Gastrocnemius medialis (tissue), 4 donors: Measurements from ENCODE around the gene ZNF516. TPM values are rescaled to one million over a fixed set of nuclear protein-coding genes. Genes with fewer than 3 reads are reported as not detected.
A peak's percentile ranks its signal among the peaks of the same experiment; 100 is the strongest.

Experiments
- ATAC-seq, 2 donors: fragments of 150-250 bp; one replicate each; pipeline ENCODE4 v1.9.1; 2016
- DNase-seq, 2 donors: peaks; one replicate each; pipeline ENCODE4 v3.0.0-alpha.2; 2019
- H3K27ac ChIP-seq, 4 donors: fragments of 200-600 bp; sonication (generic); 1 replicate in 1 of 4; 2 replicates in 3 of 4; pipeline ENCODE4 v1.5.1; 2016 to 2018; ENCODE audit warnings: mild to moderate bottlenecking in 2 of 4, moderate library complexity in 1 of 4
- H3K27me3 ChIP-seq, 3 donors: fragments of 200-600 bp; sonication (generic) in 2 of 3; 1 replicate in 1 of 3; 2 replicates in 2 of 3; pipeline versions ENCODE4 v1.5.1 to v1.6.0; 2016 to 2019; ENCODE audit warnings: mild to moderate bottlenecking in 1 of 3, moderate library complexity in 1 of 3
- H3K36me3 ChIP-seq, 2 donors: fragments of 200-600 bp; sonication (generic) in 1 of 2; one replicate each; pipeline ENCODE4 v1.5.1; 2017 to 2018
- H3K4me1 ChIP-seq, 2 donors: fragments of 200-600 bp; sonication (generic) in 1 of 2; one replicate each; pipeline ENCODE4 v1.5.1; 2016 to 2017; ENCODE audit warnings: mild to moderate bottlenecking in 2 of 2
- H3K4me3 ChIP-seq, 4 donors: fragments of 200-600 bp; sonication (generic) in 3 of 4; 1 replicate in 1 of 4; 2 replicates in 3 of 4; pipeline ENCODE4 v1.5.1; 2016 to 2019; ENCODE audit warnings: mild to moderate bottlenecking in 2 of 4
- H3K9me3 ChIP-seq, 3 donors: fragments of 200-600 bp; sonication (generic) in 2 of 3; 1 replicate in 1 of 3; 2 replicates in 2 of 3; pipeline ENCODE4 v1.5.1; 2016 to 2019
- POLR2A ChIP-seq, 2 donors: fragments of 450-650 bp; IDR thresholded peaks; one replicate each; pipeline ENCODE4 v1.6.1; 2017; ENCODE audit warnings: antibody characterized with exemption in 2 of 2, mild to moderate bottlenecking in 2 of 2, moderate library complexity in 2 of 2
- in situ Hi-C, 4 donors: fragments of 200-750 bp; cut with MboI; loops; one replicate each; pipeline versions ENCODE4 v1.15.0 to v1.8.0; 2017; ENCODE audit warnings: low sequenced_read_pairs in 4 of 4
- intact Hi-C: fragments of 100-400 bp; cut with DNase I; formaldehyde crosslinking; loops from one replicate; pipeline ENCODE4 v1.15.1; 2023; ENCODE audit warnings: low total_unique reads
- total RNA-seq, 4 donors: library from RNA; depleted of rRNA; stranded (reverse); fragments of >200 nt; gene quantifications; one replicate each; pipeline versions ENCODE4 v1.1.0 to v1.2.3, GENCODE V29; 2016
- TF ChIP-seq, protein P1 (sequence below), 5 experiments: fragments of 450-650 bp in 3 of 5; fragments of 200-600 bp in 2 of 5; sonication (generic) in 2 of 5; IDR thresholded peaks in 4 of 5; conservative IDR thresholded peaks in 1 of 5; 1 replicate in 4 of 5; 2 replicates in 1 of 5; pipeline ENCODE4 v1.5.1; 2016 to 2019; ENCODE audit warnings: antibody characterized with exemption in 5 of 5, mild to moderate bottlenecking in 3 of 5, moderate library complexity in 3 of 5

The ZNF516 gene
- total RNA-seq, 4 donors from 2014 or later: 8.4 to 19.3 (median 12.4) TPM

DNA sequence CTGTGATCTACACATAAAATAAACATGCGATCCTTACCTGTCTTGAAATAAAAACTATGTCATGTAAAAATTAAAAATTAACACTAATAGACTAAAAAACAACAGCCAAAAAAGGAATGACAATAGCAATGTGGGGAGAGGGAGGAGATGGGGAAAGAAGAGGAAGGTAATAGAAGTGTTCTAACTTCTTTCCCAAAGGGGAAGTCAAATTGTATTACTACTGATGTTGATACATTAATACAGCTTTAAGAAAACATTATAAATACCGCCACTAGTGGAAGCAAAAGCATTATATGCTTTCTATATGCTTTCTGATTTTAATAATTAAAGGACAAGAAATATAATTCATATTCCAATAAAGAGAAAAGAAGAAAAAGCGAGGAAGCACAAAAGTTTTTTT is 22.2 kb downstream of the ZNF516 start:
- no peak for TF ChIP-seq POLR2A (IDR thresholded peaks at IDR 0.05)
- TF ChIP-seq, protein P1, sequence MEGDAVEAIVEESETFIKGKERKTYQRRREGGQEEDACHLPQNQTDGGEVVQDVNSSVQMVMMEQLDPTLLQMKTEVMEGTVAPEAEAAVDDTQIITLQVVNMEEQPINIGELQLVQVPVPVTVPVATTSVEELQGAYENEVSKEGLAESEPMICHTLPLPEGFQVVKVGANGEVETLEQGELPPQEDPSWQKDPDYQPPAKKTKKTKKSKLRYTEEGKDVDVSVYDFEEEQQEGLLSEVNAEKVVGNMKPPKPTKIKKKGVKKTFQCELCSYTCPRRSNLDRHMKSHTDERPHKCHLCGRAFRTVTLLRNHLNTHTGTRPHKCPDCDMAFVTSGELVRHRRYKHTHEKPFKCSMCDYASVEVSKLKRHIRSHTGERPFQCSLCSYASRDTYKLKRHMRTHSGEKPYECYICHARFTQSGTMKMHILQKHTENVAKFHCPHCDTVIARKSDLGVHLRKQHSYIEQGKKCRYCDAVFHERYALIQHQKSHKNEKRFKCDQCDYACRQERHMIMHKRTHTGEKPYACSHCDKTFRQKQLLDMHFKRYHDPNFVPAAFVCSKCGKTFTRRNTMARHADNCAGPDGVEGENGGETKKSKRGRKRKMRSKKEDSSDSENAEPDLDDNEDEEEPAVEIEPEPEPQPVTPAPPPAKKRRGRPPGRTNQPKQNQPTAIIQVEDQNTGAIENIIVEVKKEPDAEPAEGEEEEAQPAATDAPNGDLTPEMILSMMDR (IDR thresholded peaks at IDR 0.05 in 4 of 5, conservative IDR thresholded peaks at IDR 0.05 in 1 of 5): no peak
- Histone ChIP-seq H3K4me1 (peaks cover 66 to 72% of the 10 kb centered on the region in 2 donors), H3K27ac (no peak overlapping the region), H3K9me3 (no peaks in the 10 kb centered on the region), H3K4me3 (no peak overlapping the region), H3K36me3 (no peaks in the 10 kb centered on the region), H3K27me3 (no peaks in the 10 kb centered on the region)
- ATAC-seq: no peak
- in situ Hi-C loops (no loop called here), intact Hi-C loops (no loop called here)
- no peak for DNase-seq

DNA sequence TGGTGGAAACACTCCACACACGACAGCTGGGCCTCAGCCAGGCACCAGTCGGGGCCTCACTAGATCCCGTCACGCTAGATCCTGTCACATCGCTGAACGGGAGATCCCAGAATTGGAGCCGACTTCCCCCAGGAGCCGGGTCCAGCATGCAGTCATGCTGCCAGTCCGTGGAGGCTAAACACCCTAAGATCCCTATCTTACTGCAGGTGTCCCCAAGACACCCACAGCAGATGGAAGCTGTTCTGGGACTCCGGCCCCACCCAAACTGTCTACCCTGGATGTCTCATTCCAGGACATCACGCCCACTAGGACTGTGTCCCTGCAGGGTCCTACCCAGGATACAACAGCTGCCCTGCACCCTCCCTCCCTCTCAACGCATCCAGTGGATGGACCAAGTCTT is 23.4 kb downstream of the ZNF516 start:
- H3K4me1 ChIP-seq: peaks cover 64 to 66% of the 10 kb centered on the region in 2 donors
- no peaks in the 10 kb centered on the region for H3K9me3 ChIP-seq
- in situ Hi-C loops: no loop called here
- no peaks in the 10 kb centered on the region for H3K27me3 ChIP-seq
- H3K4me3 ChIP-seq: no peak overlapping the region
- ATAC-seq (no peak), DNase-seq (no peak)
- intact Hi-C loops: no loop called here
- no peak overlapping the region for H3K27ac ChIP-seq
- H3K36me3 ChIP-seq: no peaks in the 10 kb centered on the region
- TF ChIP-seq, protein P1 (IDR thresholded peaks at IDR 0.05 in 4 of 5, conservative IDR thresholded peaks at IDR 0.05 in 1 of 5): no peak
- no peak for TF ChIP-seq POLR2A (IDR thresholded peaks at IDR 0.05)

DNA sequence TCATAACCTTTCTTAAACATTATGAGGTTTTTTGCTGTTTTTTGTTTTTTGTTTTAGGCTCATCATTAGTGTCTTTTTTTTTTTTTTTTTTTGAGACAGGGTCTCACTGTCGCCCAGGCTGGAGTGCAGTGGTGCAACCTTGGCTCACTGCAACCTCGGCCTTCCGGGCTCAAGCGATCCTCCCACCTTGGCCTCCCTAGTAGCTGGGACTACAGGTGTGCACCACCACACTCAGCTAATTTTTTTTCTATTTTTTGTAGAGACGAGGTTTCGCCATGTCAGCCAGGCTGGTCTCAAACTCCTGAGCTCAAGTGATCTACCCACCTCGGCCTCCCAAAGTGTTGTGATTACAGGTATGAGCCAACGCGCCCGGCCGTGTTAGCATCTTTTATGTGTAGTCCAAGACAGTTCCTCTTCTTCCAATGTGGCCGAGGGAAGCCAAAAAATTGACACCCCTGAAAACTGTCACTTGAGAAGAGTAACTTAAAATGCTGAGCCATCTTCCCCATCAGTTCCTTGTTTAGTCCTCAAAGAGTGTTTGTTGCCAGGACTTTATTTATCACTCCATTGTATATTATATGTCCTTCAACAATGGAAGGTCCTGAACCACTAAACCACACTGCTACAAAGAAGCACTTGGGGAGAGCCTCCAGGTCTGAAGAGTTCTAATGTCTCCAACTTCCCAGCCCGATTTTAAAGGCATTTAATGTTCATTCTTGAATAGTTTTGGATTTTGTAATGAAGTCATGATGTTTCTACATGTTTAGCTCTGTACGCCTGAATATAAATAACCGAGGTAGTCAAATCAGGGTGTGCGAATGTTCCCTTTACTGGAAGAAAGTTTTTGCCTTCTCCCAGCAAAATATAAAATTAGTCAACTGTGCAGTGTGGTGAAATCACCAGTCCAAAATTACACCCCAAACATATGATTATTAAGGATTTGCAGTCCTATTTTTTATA is 26.4 kb downstream of the ZNF516 start:
- no peak for TF ChIP-seq POLR2A (IDR thresholded peaks at IDR 0.05)
- TF ChIP-seq, protein P1 (IDR thresholded peaks at IDR 0.05 in 4 of 5, conservative IDR thresholded peaks at IDR 0.05 in 1 of 5): no peak
- in situ Hi-C loops: no loop called here

DNA sequence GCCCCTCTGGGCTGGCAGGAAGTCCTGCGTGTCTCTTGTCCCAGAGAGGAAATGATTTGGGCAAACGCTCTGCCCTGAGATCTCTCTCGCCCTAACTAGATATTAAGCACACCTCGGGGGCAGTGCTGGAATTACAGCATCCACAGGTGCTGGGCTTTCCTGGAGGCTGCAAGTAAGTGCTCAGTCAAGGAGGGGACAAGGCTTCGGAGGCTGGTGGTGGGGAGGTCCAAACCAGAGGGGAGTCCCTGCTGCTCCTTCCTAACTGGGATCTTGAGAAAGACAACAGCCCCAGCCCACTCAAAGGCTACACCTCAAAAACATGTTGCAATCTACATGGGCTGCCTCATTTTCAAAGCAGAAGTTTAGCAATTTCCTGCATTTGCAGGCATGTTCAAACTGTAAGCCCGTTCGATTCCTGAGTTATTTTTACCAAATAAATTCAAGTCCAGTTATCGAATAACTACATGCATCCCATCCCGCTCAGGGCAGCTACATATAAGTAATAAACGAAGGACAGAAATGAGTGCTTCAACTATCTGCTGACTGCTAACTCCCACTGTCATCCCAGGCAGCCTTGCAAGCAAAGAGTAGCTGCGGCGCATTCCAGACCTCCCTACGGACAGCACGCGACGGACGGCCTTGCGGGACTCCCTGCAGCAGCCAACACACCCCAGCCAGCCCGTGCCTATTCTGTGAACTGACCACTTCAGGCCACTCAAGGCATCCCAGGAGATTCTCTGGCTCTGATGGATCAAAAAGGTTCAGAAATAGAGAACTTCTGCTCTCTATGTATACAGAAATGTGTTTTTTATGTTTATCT is 27.5 kb downstream of the ZNF516 start:
- H3K4me1 ChIP-seq: peaks cover 36 to 42% of the 10 kb centered on the region in 2 donors
- H3K9me3 ChIP-seq: no peaks in the 10 kb centered on the region
- no peak overlapping the region for H3K4me3 ChIP-seq
- ATAC-seq (peak in 1 of 2 donors; percentile 28), DNase-seq (no peak)
- in situ Hi-C loops (no loop called here), intact Hi-C loops (no loop called here)
- H3K27me3 ChIP-seq: no peaks in the 10 kb centered on the region
- H3K27ac ChIP-seq: no peak overlapping the region
- H3K36me3 ChIP-seq: no peaks in the 10 kb centered on the region
- TF ChIP-seq, protein P1 (IDR thresholded peaks at IDR 0.05 in 4 of 5, conservative IDR thresholded peaks at IDR 0.05 in 1 of 5): no peak
- no peak for TF ChIP-seq POLR2A (IDR thresholded peaks at IDR 0.05)

More for the DNA sequence above, 26.4 kb downstream of the ZNF516 start:
- H3K9me3 ChIP-seq: no peaks in the 10 kb centered on the region
- intact Hi-C loops: no loop called here
- H3K27me3 ChIP-seq: no peaks in the 10 kb centered on the region
- ATAC-seq (no peak), DNase-seq (no peak)
- H3K27ac ChIP-seq: no peak overlapping the region
- H3K4me3 ChIP-seq: no peak overlapping the region
- H3K36me3 ChIP-seq: no peaks in the 10 kb centered on the region
- peaks cover 36 to 42% of the 10 kb centered on the region in 2 donors for H3K4me1 ChIP-seq
